Caco-2 (cell line): ENCODE measurements around the gene IGFBP2. TPM values are rescaled to one million over a fixed set of nuclear protein-coding genes. Genes with fewer than 3 reads are reported as not detected.

Source experiments
- BruUV-seq: library from RNA; stranded (reverse); fragments of 400-500 nt; replicated peaks from 2 replicates; lab custom pipeline; 2021; lab: Mats Ljungman, UMichigan
- CTCF ChIA-PET: fragments of 300-600 bp; sonication (Branson Sonifier 250); formaldehyde crosslinking; loops from one replicate; lab custom pipeline; 2022; ENCODE audit warnings: antibody characterized with exemption; lab: Charles Lee
- POLR2A ChIA-PET: fragments of 300-600 bp; sonication (Branson Sonifier 250); formaldehyde crosslinking; loops from one replicate; lab custom pipeline; 2022; ENCODE audit warnings: antibody characterized with exemption; lab: Charles Lee
- DNase-seq, 2 experiments: peaks; one replicate each; pipeline versions ENCODE4 v3.0.0 to v3.0.0-alpha.2; 2020 to 2022
- H3K27me3 ChIP-seq: replicated peaks from 2 replicates; pipeline ENCODE4 v1.6.0; 2011; ENCODE audit warnings: low read length; ENCODE audit not compliant: control insufficient read depth, insufficient read depth
- H3K36me3 ChIP-seq: 2 replicates; pipeline ENCODE4 v1.5.1; 2011; ENCODE audit warnings: low read length; ENCODE audit not compliant: control insufficient read depth, insufficient read depth
- H3K4me1 ChIP-seq: fragments of 250-450 bp; sonication (Bioruptor Pico); 2 replicates; pipeline ENCODE4 v1.5.1; 2020; ENCODE audit warnings: mild to moderate bottlenecking
- H3K4me3 ChIP-seq: 2 replicates; pipeline ENCODE4 v1.5.1; 2011; ENCODE audit warnings: low read depth, mild to moderate bottlenecking, control low read depth, low read length
- H3K9me3 ChIP-seq: fragments of 250-450 bp; sonication (Bioruptor Pico); 2 replicates; pipeline ENCODE4 v1.5.1; 2020; ENCODE audit warnings: mild to moderate bottlenecking, moderate library complexity
- H3K27ac Mint-ChIP-seq: one replicate; pipeline ENCODE4 v1.8.0; 2022; ENCODE audit warnings: mixed read lengths; ENCODE audit not compliant: unreplicated experiment
- H3K27me3 Mint-ChIP-seq: one replicate; pipeline ENCODE4 v1.8.0; 2022; ENCODE audit warnings: mixed read lengths; ENCODE audit not compliant: insufficient read depth, unreplicated experiment
- H3K36me3 Mint-ChIP-seq: one replicate; pipeline ENCODE4 v1.8.0; 2022; ENCODE audit warnings: mild to moderate bottlenecking, mixed read lengths; ENCODE audit not compliant: insufficient read depth, unreplicated experiment
- H3K4me1 Mint-ChIP-seq: one replicate; pipeline ENCODE4 v1.8.0; 2022; ENCODE audit warnings: low read depth, mixed read lengths; ENCODE audit not compliant: unreplicated experiment
- H3K4me3 Mint-ChIP-seq: one replicate; pipeline ENCODE4 v1.8.0; 2022; ENCODE audit warnings: mild to moderate bottlenecking, moderate library complexity, mixed read lengths; ENCODE audit not compliant: unreplicated experiment
- H3K9me3 Mint-ChIP-seq: one replicate; pipeline ENCODE4 v1.8.0; 2022; ENCODE audit warnings: mixed read lengths; ENCODE audit not compliant: unreplicated experiment
- intact Hi-C: fragments of 100-400 bp; cut with micrococcal nuclease; formaldehyde crosslinking; loops from one replicate; pipeline ENCODE4 v1.10.0; 2022; ENCODE audit not compliant: unreplicated experiment
- total RNA-seq: library from RNA; stranded (reverse); gene quantifications from 2 replicates; pipeline ENCODE4 v1.2.3, GENCODE V29; 2022
- TF ChIP-seq, protein P1 (sequence below), 2 experiments: fragments of 200-600 bp in 1 of 2; IDR thresholded peaks; 1 replicate in 1 of 2; 2 replicates in 1 of 2; pipeline versions ENCODE4 v1.5.1 to v1.8.0; 2011 to 2022; ENCODE audit warnings: antibody characterized with exemption in 1 of 2, control low read depth in 1 of 2, inconsistent platforms in 1 of 2, low read depth in 1 of 2, low read length in 1 of 2, mild to moderate bottlenecking in 1 of 2, moderate library complexity in 1 of 2; ENCODE audit not compliant: insufficient read depth in 1 of 2, severe bottlenecking in 1 of 2, unreplicated experiment in 1 of 2

IGFBP2 gene
- total RNA-seq, 1 experiment from 2014 or later = 6.6 TPM

DNA sequence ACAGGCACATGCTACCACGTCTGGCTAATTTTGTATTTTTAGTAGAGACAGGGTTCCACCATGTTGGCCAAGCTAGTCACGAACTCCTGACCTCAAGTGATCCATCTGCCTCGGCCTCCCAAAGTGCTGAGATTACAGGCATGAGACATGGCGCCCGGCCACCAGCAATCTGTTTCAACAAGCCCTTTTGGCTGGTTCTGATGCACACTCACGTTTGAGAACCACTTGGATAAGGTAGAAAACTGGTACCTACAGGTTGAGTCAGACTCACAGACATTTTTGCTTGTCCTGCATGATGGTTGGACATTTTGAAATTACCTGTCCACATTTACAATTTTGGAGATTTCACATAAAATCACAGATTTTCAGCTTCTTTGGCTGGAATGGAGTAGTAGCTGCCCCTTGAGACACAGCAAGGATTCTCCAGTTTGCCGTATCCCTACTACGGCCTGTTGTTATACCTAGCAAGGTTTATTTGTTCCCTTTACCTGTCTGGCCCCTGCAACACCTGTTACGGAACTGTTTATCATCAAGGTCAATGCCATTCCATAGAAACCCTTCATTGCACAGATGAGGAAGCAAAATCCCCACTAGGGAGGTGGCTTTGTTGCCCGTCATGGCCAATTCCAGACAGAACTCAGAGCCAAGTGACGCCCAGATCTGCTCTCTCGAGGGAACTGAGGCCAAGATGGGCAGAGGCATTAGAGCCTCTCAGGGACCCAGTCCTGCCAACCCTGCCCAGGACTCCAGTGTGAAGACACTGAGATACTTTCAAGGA lies 31.4 kb upstream of the IGFBP2 start:
- Histone ChIP-seq H3K27me3 (no peaks in the 10 kb centered on the region; the same call in 1 of the 2 replicates), H3K36me3 (no peaks in the 10 kb centered on the region), H3K4me1 (no peaks in the 10 kb centered on the region), H3K4me3 (no peak overlapping the region), H3K9me3 (no peaks in the 10 kb centered on the region)
- no peak overlapping the region for H3K27ac Mint-ChIP-seq
- no peak for DNase-seq
- H3K27me3 Mint-ChIP-seq = peaks cover 15% of the 10 kb centered on the region
- ChIA-PET POLR2A (no interaction called here), CTCF (no interaction called here)
- peaks cover 4% of the 10 kb centered on the region for H3K4me1 Mint-ChIP-seq
- TF ChIP-seq, protein P1, sequence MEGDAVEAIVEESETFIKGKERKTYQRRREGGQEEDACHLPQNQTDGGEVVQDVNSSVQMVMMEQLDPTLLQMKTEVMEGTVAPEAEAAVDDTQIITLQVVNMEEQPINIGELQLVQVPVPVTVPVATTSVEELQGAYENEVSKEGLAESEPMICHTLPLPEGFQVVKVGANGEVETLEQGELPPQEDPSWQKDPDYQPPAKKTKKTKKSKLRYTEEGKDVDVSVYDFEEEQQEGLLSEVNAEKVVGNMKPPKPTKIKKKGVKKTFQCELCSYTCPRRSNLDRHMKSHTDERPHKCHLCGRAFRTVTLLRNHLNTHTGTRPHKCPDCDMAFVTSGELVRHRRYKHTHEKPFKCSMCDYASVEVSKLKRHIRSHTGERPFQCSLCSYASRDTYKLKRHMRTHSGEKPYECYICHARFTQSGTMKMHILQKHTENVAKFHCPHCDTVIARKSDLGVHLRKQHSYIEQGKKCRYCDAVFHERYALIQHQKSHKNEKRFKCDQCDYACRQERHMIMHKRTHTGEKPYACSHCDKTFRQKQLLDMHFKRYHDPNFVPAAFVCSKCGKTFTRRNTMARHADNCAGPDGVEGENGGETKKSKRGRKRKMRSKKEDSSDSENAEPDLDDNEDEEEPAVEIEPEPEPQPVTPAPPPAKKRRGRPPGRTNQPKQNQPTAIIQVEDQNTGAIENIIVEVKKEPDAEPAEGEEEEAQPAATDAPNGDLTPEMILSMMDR (IDR thresholded peaks at IDR 0.05; ENCODE audit: insufficient read depth in 1 of 2, low read depth in 1 of 2, low read length in 1 of 2, severe bottlenecking in 1 of 2, unreplicated experiment in 1 of 2) = no peak
- no peaks in the 10 kb centered on the region for H3K9me3 Mint-ChIP-seq
- intact Hi-C loops = no loop called here
- H3K36me3 Mint-ChIP-seq = no peaks in the 10 kb centered on the region
- H3K4me3 Mint-ChIP-seq = no peak overlapping the region
- BruUV-seq = no TSS peak

DNA sequence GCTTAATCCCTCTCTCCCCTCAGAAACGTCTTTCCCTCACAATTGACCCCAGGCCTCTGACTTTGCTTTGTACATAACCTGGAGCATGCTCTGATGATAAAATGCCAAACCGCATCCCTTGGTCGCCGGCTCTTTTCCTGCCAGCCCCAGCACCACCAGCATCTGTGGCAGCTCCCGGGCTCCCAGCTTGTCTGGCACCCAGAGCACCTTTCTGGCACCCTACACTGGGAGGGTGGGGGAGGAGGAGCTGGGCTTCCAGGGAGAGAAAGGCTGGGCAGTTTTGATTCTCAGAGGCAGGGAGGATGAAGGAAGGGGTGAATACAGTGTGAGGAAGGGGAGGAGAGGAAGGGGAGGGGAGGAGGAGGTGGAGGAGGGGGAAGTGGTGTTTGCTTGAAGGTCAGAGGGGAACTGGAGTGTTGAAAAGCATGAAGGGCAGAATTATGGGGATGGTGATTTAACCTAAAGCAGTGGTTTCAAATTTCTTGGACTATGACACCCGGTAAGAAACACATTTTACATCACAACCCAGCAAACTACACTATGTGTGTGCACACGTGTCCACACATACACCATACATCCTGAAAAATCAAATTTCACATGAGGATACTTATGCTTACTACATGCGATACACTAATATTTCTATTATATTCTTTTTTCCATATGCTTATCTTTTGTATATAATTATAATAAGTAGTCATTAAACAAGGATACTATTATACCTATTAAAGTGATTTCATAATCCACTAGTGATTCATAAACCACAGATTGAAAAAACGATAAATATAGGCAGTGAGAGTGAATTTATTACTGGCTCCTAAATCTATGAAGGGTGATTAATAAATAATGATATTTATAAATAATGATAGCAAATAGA lies 30.0 kb upstream of the IGFBP2 start:
- TF ChIP-seq, protein P1 (IDR thresholded peaks at IDR 0.05; ENCODE audit: insufficient read depth in 1 of 2, low read depth in 1 of 2, low read length in 1 of 2, severe bottlenecking in 1 of 2, unreplicated experiment in 1 of 2) = no peak
- Histone ChIP-seq H3K36me3 (no peaks in the 10 kb centered on the region), H3K9me3 (no peaks in the 10 kb centered on the region), H3K27me3 (no peaks in the 10 kb centered on the region; the same call in 1 of the 2 replicates), H3K4me1 (no peaks in the 10 kb centered on the region), H3K4me3 (no peak overlapping the region)
- no peak overlapping the region for H3K27ac Mint-ChIP-seq
- no peaks in the 10 kb centered on the region for H3K36me3 Mint-ChIP-seq
- no peak for DNase-seq
- no peak overlapping the region for H3K4me3 Mint-ChIP-seq
- BruUV-seq = no TSS peak
- intact Hi-C loops = no loop called here
- CTCF ChIA-PET = no interaction called here
- peaks cover 28% of the 10 kb centered on the region for H3K27me3 Mint-ChIP-seq
- POLR2A ChIA-PET = no interaction called here
- H3K9me3 Mint-ChIP-seq = no peaks in the 10 kb centered on the region
- H3K4me1 Mint-ChIP-seq = peaks cover 8% of the 10 kb centered on the region

DNA sequence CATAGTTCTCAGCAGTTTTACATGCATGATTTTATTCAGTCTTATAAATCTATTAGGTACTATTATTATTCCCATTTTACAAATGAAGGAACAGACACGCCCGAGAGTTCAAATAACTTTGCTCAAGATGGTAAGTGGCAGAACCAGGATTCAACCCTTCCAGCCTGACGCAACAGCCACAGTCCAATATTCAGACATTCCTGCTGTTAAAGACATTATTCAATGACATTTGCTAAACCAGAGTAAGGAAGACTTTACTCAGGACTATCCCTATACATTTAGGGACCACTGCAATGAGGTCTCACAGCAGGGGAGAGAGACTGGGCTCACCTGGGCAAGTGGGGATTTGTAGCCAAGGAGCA lies 29.4 kb upstream of the IGFBP2 start:
- Mint-ChIP-seq H3K27ac (no peak overlapping the region), H3K4me3 (no peak overlapping the region), H3K4me1 (peaks cover 8% of the 10 kb centered on the region), H3K9me3 (no peaks in the 10 kb centered on the region), H3K36me3 (no peaks in the 10 kb centered on the region), H3K27me3 (peaks cover 25% of the 10 kb centered on the region)
- BruUV-seq = no TSS peak
- no peaks in the 10 kb centered on the region for H3K36me3 ChIP-seq
- intact Hi-C loops = no loop called here
- no peaks in the 10 kb centered on the region; the same call in 1 of the 2 replicates for H3K27me3 ChIP-seq
- ChIA-PET POLR2A (no interaction called here), CTCF (interaction anchor here (0.9 kb wide), 1 partner anchor 84 kb away, joined by 3 read pairs; no protein-coding TSS in a partner anchor)
- no peak for DNase-seq
- TF ChIP-seq, protein P1 (IDR thresholded peaks at IDR 0.05; ENCODE audit: insufficient read depth in 1 of 2, low read depth in 1 of 2, low read length in 1 of 2, severe bottlenecking in 1 of 2, unreplicated experiment in 1 of 2) = no peak
- no peaks in the 10 kb centered on the region for H3K9me3 ChIP-seq
- H3K4me3 ChIP-seq = no peak overlapping the region
- H3K4me1 ChIP-seq = no peaks in the 10 kb centered on the region
